GM10266 (cell line): ENCODE measurements around the gene ID4.

Experiments used
- DNase-seq: peaks from one replicate; pipeline ENCODE4 v3.0.0; 2012; ENCODE audit errors: extremely low spot score
- CTCF ChIP-seq: IDR thresholded peaks from 2 replicates; pipeline ENCODE4 v1.5.1; 2012; ENCODE audit warnings: mild to moderate bottlenecking, low read depth; ENCODE audit not compliant: control insufficient read depth, insufficient read depth; ENCODE audit errors: missing control alignments

ID4 gene

GRCh38 chr6:19833947-19834346 lies 3.2 kb upstream of the ID4 start:
- DNase-seq: no peak
- TF ChIP-seq CTCF: no peak

GRCh38 chr6:19834858-19835257 lies 2.3 kb upstream of the ID4 start:
- TF ChIP-seq CTCF: no peak
- DNase-seq: no peak

- DNase-seq: no peak
- no peak for TF ChIP-seq CTCF
These were observed 1.6 kb upstream of the ID4 start for GRCh38 chr6:19835605-19836004.

GRCh38 chr6:19837511-19838441 lies 606 bp downstream of the ID4 start:
- TF ChIP-seq CTCF: no peak
- DNase-seq: peak; percentile 38

GRCh38 chr6:19838442-19839236 lies 1.5 kb downstream of the ID4 start:
- no peak for TF ChIP-seq CTCF
- peak; percentile 35 for DNase-seq

GRCh38 chr6:19839237-19839546 lies 2.0 kb downstream of the ID4 start:
- no peak for TF ChIP-seq CTCF
- DNase-seq: no peak

GRCh38 chr6:19839788-19840187 lies 2.6 kb downstream of the ID4 start:
- TF ChIP-seq CTCF: no peak
- DNase-seq: no peak
